ENCODE measurements around the gene HRH2.

HRH2 gene

GRCh38 chr5:175693741-175694140 lies 35.9 kb downstream of the HRH2 start:
- DNase-seq, result no peak

- DNase-seq, result no peak
Observed at GRCh38 chr5:175694371-175695160, 36.7 kb downstream of the HRH2 start.

DNA sequence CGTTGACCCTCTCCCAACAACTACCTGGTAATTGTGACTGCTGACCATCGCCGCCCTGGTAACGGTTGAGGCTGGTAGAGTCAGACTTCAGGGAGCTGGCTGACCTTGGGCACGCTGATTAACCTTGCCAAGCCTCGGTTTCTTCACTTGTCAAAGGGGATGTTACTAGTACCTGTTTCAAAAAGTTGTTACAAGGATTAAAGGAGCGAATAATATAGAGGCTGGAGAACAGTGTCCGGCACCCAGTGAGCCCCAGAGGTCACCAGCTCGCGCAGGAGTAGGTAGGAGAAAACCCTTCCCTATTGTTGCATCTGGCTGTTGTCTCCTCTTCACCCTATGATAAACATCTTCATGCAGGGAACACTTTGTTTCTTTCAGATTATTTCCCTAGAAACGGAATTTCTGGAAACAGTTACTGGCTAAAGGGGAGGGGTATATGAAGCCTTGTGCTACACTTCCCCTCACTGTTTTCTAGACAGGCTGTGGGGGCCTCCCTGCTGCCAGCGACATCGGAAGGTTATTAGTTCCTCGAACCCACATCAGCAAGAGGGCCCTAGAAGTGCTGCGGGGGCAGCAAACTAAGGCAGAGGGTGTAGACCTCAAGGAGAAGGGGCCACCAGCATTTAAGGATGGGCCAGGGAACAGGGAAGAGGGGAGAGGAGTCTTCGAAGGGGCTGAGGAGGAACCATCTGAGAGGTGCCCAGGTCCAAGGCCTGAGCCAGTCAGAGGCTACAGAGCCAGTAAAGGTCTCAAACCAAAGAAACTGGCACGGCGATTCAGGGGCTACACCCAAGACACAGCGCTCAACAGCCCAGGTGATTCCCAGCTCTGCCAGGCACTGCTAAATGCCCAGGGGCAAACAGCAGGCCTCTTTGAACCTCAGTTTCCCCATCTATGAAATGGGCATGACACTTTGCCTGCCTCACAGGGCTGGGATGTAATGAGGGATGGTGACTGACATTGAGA lies 37.6 kb downstream of the HRH2 start:
- DNase-seq, result no peak

GRCh38 chr5:175696139-175696854 lies 38.4 kb downstream of the HRH2 start:
- DNase-seq, result no peak

DNA sequence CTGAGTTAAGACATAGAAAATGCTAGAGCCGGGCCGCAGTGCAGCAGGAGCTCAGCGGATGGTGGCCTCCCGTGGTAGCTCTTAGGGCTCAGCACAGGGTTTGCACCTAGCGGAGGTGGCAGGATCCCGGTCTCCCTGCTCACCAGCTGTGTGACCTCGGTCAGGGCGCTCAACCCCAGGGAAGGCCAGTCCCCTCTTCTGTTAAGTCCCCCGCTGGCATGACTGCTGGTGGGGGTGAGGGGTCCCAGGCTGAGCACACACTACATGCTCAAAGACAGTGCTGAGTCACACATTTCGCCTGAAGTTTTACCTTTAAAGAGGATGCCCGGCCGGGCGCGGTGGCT lies 39.0 kb downstream of the HRH2 start:
- no peak for DNase-seq

GRCh38 chr5:175697846-175698245 lies 40.0 kb downstream of the HRH2 start:
- no peak for DNase-seq

DNA sequence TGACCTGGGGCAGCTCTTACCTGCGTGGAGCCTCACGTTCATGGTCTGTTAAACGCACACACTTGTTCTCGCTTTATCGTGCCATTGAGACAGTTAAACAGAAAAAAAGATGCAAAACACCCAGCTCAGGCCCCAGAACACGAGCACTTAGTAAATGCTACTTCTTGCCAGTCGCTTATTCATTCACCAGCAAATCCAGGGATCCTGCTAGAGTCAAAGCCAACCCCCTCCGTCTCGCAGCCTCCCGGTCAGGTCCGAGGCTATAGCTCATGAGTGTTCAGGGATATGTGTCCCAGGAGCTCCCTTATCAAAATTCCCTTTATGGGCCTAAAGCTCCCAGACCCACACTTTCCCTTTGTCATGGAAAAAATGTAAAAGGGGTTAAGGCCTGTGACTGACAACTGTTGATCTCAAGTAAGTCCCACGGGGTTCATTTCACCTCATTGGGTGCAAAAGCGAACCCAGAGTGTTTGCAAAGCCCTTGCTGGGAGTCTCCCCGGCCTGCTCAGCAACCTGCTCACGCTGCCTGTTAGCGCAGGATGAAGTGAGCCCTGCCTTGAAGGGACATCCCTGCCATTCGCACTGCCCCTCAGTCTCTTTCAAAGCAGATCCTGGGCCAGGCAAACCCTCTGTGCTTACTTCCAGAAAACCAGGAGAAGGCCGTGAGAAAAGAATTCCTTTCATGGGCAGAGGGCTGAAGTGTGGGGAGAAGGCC lies 40.7 kb downstream of the HRH2 start:
- DNase-seq, result no peak

DNA sequence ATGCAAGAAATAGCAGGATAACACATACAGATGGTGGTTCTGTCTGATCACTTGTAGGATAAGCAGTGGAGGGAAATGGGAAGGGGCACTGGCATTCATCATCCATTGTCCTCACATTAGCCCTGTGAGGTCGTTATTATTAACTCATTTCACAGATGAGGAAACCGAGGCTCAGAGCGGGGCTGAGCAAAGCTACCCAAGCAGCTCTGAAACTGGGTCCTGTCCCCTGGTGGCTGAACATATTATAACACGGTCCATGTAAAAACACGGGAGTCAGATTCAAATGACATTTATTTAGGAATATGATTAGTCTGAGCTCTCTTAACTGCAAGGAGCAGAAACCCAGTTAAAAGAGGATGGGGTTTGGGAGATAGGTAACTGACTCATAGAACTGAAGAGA lies 43.1 kb downstream of the HRH2 start:
- no peak for DNase-seq

GRCh38 chr5:175701797-175702196 lies 43.9 kb downstream of the HRH2 start:
- DNase-seq, result no peak

- DNase-seq, result no peak
Observed at GRCh38 chr5:175706499-175706898, 48.6 kb downstream of the HRH2 start.

- no peak for DNase-seq
Observed at GRCh38 chr5:175707751-175708375, 50.0 kb downstream of the HRH2 start.

GRCh38 chr5:175709276-175709781 lies 51.5 kb downstream of the HRH2 start:
- no peak for DNase-seq

- DNase-seq, result no peak
Observed at GRCh38 chr5:175710326-175710725, 52.5 kb downstream of the HRH2 start.

DNA sequence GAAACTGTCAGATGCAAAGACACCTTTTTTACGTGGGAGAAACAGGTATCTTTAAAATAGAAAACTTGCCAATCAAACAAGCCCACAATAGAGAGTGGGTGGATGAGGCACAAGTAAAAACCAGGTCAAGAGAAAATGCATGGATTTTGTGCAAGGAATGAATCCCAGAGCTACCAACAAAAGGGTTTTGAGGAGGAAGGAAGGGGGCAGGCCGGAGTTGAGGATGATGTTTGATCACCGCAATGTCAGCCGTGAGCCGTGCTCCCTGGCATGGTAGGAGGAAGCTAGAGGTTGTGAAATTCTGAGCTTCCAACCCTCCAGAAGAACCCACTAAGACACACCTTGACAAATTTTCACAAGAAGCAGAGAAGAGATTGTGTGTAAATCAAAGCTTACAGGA lies 53.2 kb downstream of the HRH2 start:
- no peak for DNase-seq

DNA sequence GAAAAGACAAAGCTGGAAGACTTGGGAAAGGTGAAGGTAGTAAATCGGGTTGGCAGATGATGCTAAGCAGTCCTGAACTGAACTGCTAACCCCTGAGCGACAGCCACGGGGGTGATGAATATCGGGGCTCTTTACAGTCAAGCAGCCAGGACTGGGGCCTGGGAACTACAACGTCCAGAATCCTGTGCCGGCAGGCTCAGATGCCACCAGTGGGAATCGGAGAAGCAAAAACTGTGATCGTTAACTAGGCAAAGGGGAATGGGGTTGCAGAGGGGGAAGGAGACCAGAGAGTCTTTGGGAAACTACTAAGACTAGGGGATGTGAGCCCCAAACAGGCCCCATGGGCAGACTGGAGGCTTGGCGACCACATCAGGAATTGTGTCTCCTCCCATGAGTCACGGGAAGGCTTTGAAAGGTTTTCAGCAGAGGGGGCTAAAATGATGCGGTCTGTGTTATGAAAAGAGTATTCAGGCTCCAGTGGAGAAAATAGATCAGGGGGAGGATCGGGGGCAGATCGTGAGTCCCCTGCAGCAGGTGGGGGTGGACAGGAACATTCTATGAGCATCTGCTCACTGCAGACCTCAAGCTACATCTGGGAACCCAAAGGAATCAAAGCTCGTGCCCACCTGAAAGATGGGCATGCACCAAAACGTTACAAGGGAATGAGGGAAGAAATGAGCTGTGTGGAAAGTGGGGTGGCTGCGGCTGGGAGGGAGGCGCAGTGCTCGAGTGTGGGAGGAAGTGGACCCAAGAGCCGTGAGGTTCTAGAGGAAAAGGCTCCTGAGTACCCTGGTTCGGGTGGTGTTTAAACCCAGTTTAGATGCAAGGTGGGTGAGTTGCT lies 53.8 kb downstream of the HRH2 start:
- DNase-seq, result no peak

DNA sequence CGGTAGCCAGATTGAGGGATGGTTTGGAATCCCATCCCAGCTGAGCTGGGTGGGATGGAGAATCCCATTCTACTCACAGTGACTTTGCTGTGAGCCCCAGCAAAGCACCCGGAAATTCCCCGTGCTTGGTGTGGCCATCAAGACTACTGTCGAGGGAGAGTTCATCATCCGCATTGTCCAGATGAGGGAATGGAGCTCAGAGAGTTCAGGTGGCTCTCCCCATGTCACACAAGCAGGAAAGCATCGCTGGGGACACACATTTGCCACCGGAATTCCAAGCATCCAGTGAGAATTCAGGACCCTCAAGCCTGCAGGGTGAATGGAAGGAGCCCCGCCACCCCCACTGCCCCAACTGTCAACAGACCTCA lies 54.4 kb downstream of the HRH2 start:
- no peak for DNase-seq

GRCh38 chr5:175712681-175713085 lies 54.8 kb downstream of the HRH2 start:
- no peak for DNase-seq

DNA sequence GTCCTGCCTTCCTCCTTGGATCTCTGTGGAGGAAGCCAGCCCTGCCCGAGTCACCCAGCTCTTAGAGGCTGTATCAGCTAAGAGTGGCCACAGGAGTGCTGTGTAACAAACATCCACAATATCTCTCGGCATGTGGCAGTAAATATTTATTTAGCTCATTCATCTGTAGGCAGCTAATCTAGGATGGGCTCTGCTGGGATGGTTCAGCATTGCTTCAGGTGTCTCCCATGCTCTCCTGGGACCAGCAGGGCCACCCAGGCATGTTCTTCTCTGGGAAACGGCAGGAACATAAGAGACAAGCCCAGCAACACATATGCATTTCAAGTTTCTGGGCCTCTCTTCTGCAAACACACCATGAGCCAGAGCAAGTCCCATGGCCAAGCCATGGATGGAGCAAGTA lies 56.1 kb downstream of the HRH2 start:
- no peak for DNase-seq

DNA sequence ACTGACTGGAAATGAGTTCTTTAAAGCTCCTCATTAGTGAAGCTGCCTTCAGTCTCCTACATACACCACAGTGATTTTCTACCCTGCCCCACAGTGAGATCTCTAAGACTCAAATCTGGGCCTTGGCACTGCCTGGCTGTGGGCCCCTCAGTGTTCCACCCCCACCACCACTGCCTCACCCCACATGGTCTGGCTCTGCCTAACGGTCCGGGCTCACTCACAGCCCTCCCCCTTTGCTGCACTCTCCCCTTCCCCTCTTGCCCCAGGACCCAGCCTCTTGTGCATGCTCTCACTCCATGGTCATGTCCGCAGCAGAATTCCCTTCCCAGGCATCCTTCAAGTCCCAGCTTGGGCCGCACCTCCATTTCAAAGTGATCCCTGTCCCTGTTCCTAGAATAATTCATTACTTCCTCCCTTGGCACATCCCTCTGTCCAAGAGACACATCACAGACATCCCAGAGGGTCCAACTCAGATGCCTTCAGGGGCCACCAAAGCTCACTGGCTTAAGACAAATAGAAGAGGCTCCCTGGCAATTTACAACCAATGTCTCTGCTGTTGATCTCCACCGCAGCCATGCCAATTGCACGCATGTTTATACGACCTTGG lies 56.7 kb downstream of the HRH2 start:
- DNase-seq, result no peak

GRCh38 chr5:175715627-175716522 lies 58.0 kb downstream of the HRH2 start:
- DNase-seq, result no peak
